Gastrocnemius medialis (tissue), 4 donors: ENCODE measurements around the gene ZNF526. TPM values are rescaled to one million over a fixed set of nuclear protein-coding genes. Genes with fewer than 3 reads are reported as not detected.
A peak's percentile ranks its signal among the peaks of the same experiment; 100 is the strongest.

ENCODE experiments used
- ATAC-seq, 2 donors: fragments of 150-250 bp; one replicate each; pipeline ENCODE4 v1.9.1; 2016
- DNase-seq, 2 donors: peaks; one replicate each; pipeline ENCODE4 v3.0.0-alpha.2; 2019
- H3K27ac ChIP-seq, 4 donors: fragments of 200-600 bp; sonication (generic); 1 replicate in 1 of 4; 2 replicates in 3 of 4; pipeline ENCODE4 v1.5.1; 2016 to 2018; ENCODE audit warnings: mild to moderate bottlenecking in 2 of 4, moderate library complexity in 1 of 4
- H3K27me3 ChIP-seq, 3 donors: fragments of 200-600 bp; sonication (generic) in 2 of 3; 1 replicate in 1 of 3; 2 replicates in 2 of 3; pipeline versions ENCODE4 v1.5.1 to v1.6.0; 2016 to 2019; ENCODE audit warnings: mild to moderate bottlenecking in 1 of 3, moderate library complexity in 1 of 3
- H3K36me3 ChIP-seq, 2 donors: fragments of 200-600 bp; sonication (generic) in 1 of 2; one replicate each; pipeline ENCODE4 v1.5.1; 2017 to 2018
- H3K4me1 ChIP-seq, 2 donors: fragments of 200-600 bp; sonication (generic) in 1 of 2; one replicate each; pipeline ENCODE4 v1.5.1; 2016 to 2017; ENCODE audit warnings: mild to moderate bottlenecking in 2 of 2
- H3K4me3 ChIP-seq, 4 donors: fragments of 200-600 bp; sonication (generic) in 3 of 4; 1 replicate in 1 of 4; 2 replicates in 3 of 4; pipeline ENCODE4 v1.5.1; 2016 to 2019; ENCODE audit warnings: mild to moderate bottlenecking in 2 of 4
- H3K9me3 ChIP-seq, 3 donors: fragments of 200-600 bp; sonication (generic) in 2 of 3; 1 replicate in 1 of 3; 2 replicates in 2 of 3; pipeline ENCODE4 v1.5.1; 2016 to 2019
- POLR2A ChIP-seq, 2 donors: fragments of 450-650 bp; IDR thresholded peaks; one replicate each; pipeline ENCODE4 v1.6.1; 2017; ENCODE audit warnings: antibody characterized with exemption in 2 of 2, mild to moderate bottlenecking in 2 of 2, moderate library complexity in 2 of 2
- in situ Hi-C, 4 donors: fragments of 200-750 bp; cut with MboI; loops; one replicate each; pipeline versions ENCODE4 v1.15.0 to v1.8.0; 2017; ENCODE audit warnings: low sequenced_read_pairs in 4 of 4
- intact Hi-C: fragments of 100-400 bp; cut with DNase I; formaldehyde crosslinking; loops from one replicate; pipeline ENCODE4 v1.15.1; 2023; ENCODE audit warnings: low total_unique reads
- total RNA-seq, 4 donors: library from RNA; depleted of rRNA; stranded (reverse); fragments of >200 nt; gene quantifications; one replicate each; pipeline versions ENCODE4 v1.1.0 to v1.2.3, GENCODE V29; 2016
- TF ChIP-seq, protein P1 (sequence below), 5 experiments: fragments of 450-650 bp in 3 of 5; fragments of 200-600 bp in 2 of 5; sonication (generic) in 2 of 5; IDR thresholded peaks in 4 of 5; conservative IDR thresholded peaks in 1 of 5; 1 replicate in 4 of 5; 2 replicates in 1 of 5; pipeline ENCODE4 v1.5.1; 2016 to 2019; ENCODE audit warnings: antibody characterized with exemption in 5 of 5, mild to moderate bottlenecking in 3 of 5, moderate library complexity in 3 of 5

The ZNF526 gene
- total RNA-seq, 4 donors from 2014 or later: 3.3 to 5.8 (median 4.9) TPM

DNA sequence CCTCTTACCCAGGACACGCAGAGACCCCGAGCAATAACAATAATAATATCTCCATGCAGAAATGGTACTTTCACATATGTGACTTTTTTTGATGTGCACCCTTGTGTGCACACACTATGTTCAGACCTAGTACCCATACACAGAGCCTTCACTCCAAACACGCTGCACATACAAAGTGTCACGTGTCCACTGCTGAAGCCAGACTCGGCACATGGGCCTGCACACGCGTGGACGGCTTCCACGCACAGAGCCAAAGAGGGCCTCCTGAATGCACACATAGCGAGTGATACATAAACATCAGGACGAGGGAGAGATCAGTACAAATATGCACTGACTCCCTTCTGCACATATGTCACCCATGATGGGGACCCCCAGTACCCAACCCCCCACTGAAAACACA is 45.9 kb upstream of the ZNF526 start:
- H3K27me3 ChIP-seq: peaks cover 41 to 56% (median 51%) of the 10 kb centered on the region in 3 donors
- intact Hi-C loops: no loop called here
- H3K27ac ChIP-seq: no peak overlapping the region
- in situ Hi-C loops: no loop called here
- H3K36me3 ChIP-seq: no peaks in the 10 kb centered on the region
- H3K4me1 ChIP-seq: peaks cover 7 to 9% of the 10 kb centered on the region in 2 donors
- TF ChIP-seq POLR2A (IDR thresholded peaks at IDR 0.05): no peak
- TF ChIP-seq, protein P1, sequence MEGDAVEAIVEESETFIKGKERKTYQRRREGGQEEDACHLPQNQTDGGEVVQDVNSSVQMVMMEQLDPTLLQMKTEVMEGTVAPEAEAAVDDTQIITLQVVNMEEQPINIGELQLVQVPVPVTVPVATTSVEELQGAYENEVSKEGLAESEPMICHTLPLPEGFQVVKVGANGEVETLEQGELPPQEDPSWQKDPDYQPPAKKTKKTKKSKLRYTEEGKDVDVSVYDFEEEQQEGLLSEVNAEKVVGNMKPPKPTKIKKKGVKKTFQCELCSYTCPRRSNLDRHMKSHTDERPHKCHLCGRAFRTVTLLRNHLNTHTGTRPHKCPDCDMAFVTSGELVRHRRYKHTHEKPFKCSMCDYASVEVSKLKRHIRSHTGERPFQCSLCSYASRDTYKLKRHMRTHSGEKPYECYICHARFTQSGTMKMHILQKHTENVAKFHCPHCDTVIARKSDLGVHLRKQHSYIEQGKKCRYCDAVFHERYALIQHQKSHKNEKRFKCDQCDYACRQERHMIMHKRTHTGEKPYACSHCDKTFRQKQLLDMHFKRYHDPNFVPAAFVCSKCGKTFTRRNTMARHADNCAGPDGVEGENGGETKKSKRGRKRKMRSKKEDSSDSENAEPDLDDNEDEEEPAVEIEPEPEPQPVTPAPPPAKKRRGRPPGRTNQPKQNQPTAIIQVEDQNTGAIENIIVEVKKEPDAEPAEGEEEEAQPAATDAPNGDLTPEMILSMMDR (IDR thresholded peaks at IDR 0.05 in 4 of 5, conservative IDR thresholded peaks at IDR 0.05 in 1 of 5): no peak
- no peaks in the 10 kb centered on the region for H3K9me3 ChIP-seq
- no peak overlapping the region for H3K4me3 ChIP-seq
- ATAC-seq: no peak
- no peak for DNase-seq

DNA sequence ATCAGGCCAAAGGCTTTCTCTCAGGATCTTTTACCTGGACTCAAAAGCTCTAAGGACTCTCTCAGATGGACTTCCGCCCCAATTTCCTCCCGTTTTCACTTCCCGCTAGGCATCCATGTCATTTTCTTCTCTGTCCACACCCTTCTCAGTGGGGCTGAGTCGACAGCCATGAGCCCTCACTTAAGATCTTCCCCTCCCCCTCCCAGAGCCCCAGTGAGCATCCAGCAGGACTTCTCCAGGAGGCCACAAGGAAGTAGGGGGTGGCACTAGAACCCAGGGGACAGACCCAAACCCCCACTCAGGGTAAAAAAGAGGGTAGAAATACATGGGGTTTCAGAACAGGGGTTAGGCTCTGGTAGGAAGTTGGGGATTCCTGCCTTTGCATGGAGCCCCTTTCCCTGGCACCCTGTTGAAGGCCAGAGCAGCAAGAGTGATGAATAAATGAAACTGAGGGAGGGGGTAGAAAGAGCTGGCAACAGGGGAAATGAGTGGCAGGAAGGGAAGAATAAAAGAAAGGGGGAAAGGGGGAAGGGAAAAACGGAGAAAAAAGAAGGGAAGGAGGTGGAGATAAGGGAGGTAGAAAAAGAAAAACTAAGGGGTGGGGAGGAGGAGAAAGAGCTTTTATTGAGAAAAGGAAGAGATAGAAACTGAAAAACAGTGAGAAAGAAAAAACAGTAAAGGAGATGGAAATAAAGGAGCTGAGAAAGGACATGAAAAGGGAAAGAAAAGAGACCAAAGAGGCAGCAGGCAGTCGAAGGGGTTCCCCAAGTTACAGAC is 45.0 kb upstream of the ZNF526 start:
- DNase-seq (no peak), ATAC-seq (no peak)
- intact Hi-C loops (no loop called here), in situ Hi-C loops (no loop called here)
- no peak overlapping the region for H3K4me3 ChIP-seq
- H3K9me3 ChIP-seq: no peaks in the 10 kb centered on the region
- no peak overlapping the region for H3K27ac ChIP-seq
- no peaks in the 10 kb centered on the region for H3K36me3 ChIP-seq
- H3K27me3 ChIP-seq: peaks cover 51 to 66% (median 60%) of the 10 kb centered on the region in 3 donors
- H3K4me1 ChIP-seq: peaks cover 7 to 9% of the 10 kb centered on the region in 2 donors
- TF ChIP-seq, protein P1 (IDR thresholded peaks at IDR 0.05 in 4 of 5, conservative IDR thresholded peaks at IDR 0.05 in 1 of 5): no peak
- TF ChIP-seq POLR2A (IDR thresholded peaks at IDR 0.05): no peak

DNA sequence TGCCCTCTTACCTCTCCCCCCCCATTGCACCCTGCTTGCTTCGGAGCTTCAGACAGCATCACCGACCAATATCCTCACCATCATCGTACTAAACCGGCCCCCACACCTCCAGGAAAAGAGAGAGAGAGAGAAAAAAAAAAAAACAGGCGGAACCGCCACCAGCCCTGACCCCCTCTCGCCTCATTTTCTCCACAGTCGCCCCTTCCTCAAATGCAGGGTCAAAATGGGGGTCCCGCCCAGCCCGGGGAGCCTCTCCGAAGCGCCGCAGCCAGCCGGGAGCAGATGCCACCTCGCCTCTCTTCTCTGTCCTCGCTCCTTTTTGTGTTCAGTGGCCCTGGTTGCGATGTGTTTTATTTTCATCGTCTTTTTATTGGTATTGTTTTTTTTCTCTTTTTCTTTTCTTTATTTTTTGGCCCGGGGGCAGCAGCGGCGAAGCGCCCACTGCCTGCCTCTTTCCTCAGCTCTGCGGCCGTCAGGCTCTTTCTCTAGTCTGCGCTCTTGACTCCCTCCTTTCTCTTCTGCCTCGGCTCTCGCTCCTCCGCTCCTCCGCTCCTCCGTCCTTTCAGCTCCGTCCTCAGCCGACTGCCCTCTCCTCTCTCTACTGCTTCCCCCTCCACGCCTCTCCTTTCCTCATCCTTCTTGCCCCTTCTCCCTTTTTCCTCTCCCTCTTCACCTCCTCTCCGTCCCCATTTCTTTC is 44.0 kb upstream of the ZNF526 start:
- DNase-seq: no peak
- Histone ChIP-seq H3K27me3 (peaks cover 61 to 75% (median 70%) of the 10 kb centered on the region in 3 donors), H3K27ac (no peak overlapping the region), H3K36me3 (no peaks in the 10 kb centered on the region), H3K4me3 (peak overlapping the region; percentile 45 to 59 (median 48)), H3K9me3 (no peaks in the 10 kb centered on the region), H3K4me1 (peaks cover 7 to 9% of the 10 kb centered on the region in 2 donors)
- TF ChIP-seq, protein P1 (IDR thresholded peaks at IDR 0.05 in 4 of 5, conservative IDR thresholded peaks at IDR 0.05 in 1 of 5): no peak
- no peak for TF ChIP-seq POLR2A (IDR thresholded peaks at IDR 0.05)
- no peak for ATAC-seq
- intact Hi-C loops: no loop called here
- in situ Hi-C loops: no loop called here

DNA sequence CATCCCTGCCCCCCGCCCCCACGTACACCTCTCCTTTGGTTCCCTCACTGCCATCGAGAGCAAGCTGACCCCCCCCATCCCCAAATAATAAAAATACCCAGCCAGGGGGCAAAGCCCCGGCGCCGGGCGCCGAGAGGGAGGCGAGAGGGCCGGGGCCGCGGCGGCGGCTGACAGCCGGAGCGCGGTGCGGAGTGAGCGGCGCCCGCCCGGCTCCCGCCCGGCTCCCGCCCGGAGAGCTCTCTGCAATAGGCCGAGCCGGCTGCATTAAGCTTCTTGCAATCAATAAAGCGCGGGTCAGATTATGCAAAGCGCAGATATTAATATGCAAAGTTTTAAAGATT is 43.5 kb upstream of the ZNF526 start:
- Histone ChIP-seq H3K9me3 (no peaks in the 10 kb centered on the region), H3K36me3 (no peaks in the 10 kb centered on the region), H3K27me3 (peaks cover 63 to 80% (median 71%) of the 10 kb centered on the region in 3 donors), H3K4me1 (peaks cover 7 to 9% of the 10 kb centered on the region in 2 donors), H3K27ac (no peak overlapping the region), H3K4me3 (peak overlapping the region; percentile 45 to 59 (median 48))
- in situ Hi-C loops: no loop called here
- intact Hi-C loops: no loop called here
- DNase-seq (no peak), ATAC-seq (peak; percentile 42 to 56)
- no peak for TF ChIP-seq POLR2A (IDR thresholded peaks at IDR 0.05)
- TF ChIP-seq, protein P1 (IDR thresholded peaks at IDR 0.05 in 4 of 5, conservative IDR thresholded peaks at IDR 0.05 in 1 of 5): no peak
